Measurements from ENCODE around the gene EVA1A. TPM values are rescaled to one million over a fixed set of nuclear protein-coding genes. Genes with fewer than 3 reads are reported as not detected.

EVA1A gene
- total RNA-seq, 1 experiment from 2014 or later, result 0.68 TPM

DNA sequence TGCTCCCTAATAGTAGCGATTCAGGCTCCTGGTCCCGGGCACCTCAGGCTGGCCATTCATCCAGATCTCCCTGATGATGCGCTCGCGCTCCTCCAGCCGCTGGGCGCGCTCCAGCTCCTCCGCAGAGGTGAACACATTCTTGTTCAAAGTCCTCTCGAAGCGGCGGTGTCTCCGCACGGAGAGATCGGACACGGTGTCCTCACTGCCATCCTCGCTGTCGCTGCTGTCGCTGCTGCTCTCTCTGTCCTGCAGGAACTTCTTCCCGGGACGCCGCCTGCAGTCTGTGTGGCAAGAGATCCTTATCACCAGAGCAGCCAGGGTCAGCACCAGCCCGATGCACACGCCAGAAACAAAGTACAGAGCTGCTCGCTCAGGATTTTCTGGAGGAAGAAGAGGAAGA lies 67.5 kb downstream of the EVA1A start:
- H3K79me2 ChIP-seq (ENCODE audit: insufficient read depth, low read length), result no peaks in the 10 kb centered on the region
- no peak overlapping the region for H4K8ac ChIP-seq (replicated peaks; ENCODE audit: insufficient read length, low read depth, low read length)
- no peak overlapping the region for H3K4me3 Mint-ChIP-seq
- H2BK15ac ChIP-seq (ENCODE audit: low read depth, low read length), result no peak overlapping the region
- WGBS (ENCODE audit: extremely low coverage, insufficient read length, low lambda C conversion rate), result no CpG with 5 or more reads among the region's 25 CpGs
- no peak for TF ChIP-seq CTCF (conservative IDR thresholded peaks at IDR 0.05)
- no peak overlapping the region for H3K4me2 ChIP-seq (ENCODE audit: insufficient read depth, insufficient read length, low read length)
- no peak overlapping the region for H2BK12ac ChIP-seq (ENCODE audit: insufficient read length, low read depth, low read length)
- no peaks in the 10 kb centered on the region; the same call in 1 of the 2 replicates for H3K4me1 ChIP-seq (ENCODE audit: insufficient read depth, low read length)
- no peaks in the 10 kb centered on the region for H3K79me1 ChIP-seq (ENCODE audit: insufficient read depth, low read depth, low read length, poor library complexity, severe bottlenecking)
- no peak overlapping the region for H3K56ac ChIP-seq (ENCODE audit: insufficient read length, low read depth, low read length)
- H3K9ac ChIP-seq (ENCODE audit: extremely low read depth, insufficient read length, low read length), result no peak overlapping the region
- no peaks in the 10 kb centered on the region; a peak in 1 of 7 replicates for H3K36me3 Mint-ChIP-seq (ENCODE audit: insufficient read depth in 1 of 3, low read depth in 3 of 3)
- H3K27ac ChIP-seq (ENCODE audit: insufficient read length, low read depth, low read length), result no peak overlapping the region
- H3K27ac Mint-ChIP-seq, result no peak overlapping the region
- H2AK5ac ChIP-seq (ENCODE audit: insufficient read length, low read length), result no peak overlapping the region
- H3K9me3 Mint-ChIP-seq, result no peaks in the 10 kb centered on the region
- H3K4me1 Mint-ChIP-seq, result peaks cover 5% of the 10 kb centered on the region in 2 experiments; a peak in 3 of 4 replicates
- H2AFZ ChIP-seq (ENCODE audit: low read length), result no peak overlapping the region
- no peak overlapping the region for H3K14ac ChIP-seq (ENCODE audit: insufficient read depth, low read length)
- no peak overlapping the region for H2BK20ac ChIP-seq (ENCODE audit: low read depth, low read length, poor library complexity, severe bottlenecking)
- no peaks in the 10 kb centered on the region for H3K9me3 ChIP-seq (ENCODE audit: control insufficient read depth, low read depth, low read length)
- no peak overlapping the region for H4K91ac ChIP-seq (ENCODE audit: insufficient read length, low read depth, low read length)
- no peaks in the 10 kb centered on the region for H4K20me1 ChIP-seq (ENCODE audit: control insufficient read depth, insufficient read depth, insufficient read length)
- no peak overlapping the region for H3T11ph ChIP-seq (ENCODE audit: low read length)
- no peak overlapping the region for H4K5ac ChIP-seq (ENCODE audit: insufficient read length, low read depth, low read length)
- no peaks in the 10 kb centered on the region for H3K23me2 ChIP-seq (ENCODE audit: insufficient read length, low read depth, low read length, poor library complexity, severe bottlenecking)
- H2BK120ac ChIP-seq (ENCODE audit: low read depth, low read length, poor library complexity, severe bottlenecking), result no peak overlapping the region
- H3K23ac ChIP-seq (ENCODE audit: insufficient read length, low read depth, low read length), result no peak overlapping the region
- peaks cover 2% of the 10 kb centered on the region for H3K27me3 Mint-ChIP-seq (ENCODE audit: low read depth)
- H2BK5ac ChIP-seq (ENCODE audit: insufficient read length, low read length), result no peak overlapping the region
- no peak overlapping the region for H3K18ac ChIP-seq (ENCODE audit: insufficient read length, low read depth, low read length)
- H3K27me3 ChIP-seq (ENCODE audit: insufficient read depth, low read length), result no peaks in the 10 kb centered on the region
- peak; percentile 27 for DNase-seq
- H3K4ac ChIP-seq (ENCODE audit: low read depth, low read length), result no peak overlapping the region

Data from H9 (cell line).